Stimulated activated CD8-positive, alpha-beta memory T cell treated with anti-CD3 and anti-CD28 coated beads, Interleukin-15, amount 100 ng/mL, for 4 hours (primary cell): ENCODE results near the gene ZNF80.

Experiments used
- DNase-seq, 2 donors: peaks; one replicate each; pipeline ENCODE4 v3.0.0-alpha.2; 2020; ENCODE audit warnings: low read depth in 2 of 2

Gene ZNF80

DNA sequence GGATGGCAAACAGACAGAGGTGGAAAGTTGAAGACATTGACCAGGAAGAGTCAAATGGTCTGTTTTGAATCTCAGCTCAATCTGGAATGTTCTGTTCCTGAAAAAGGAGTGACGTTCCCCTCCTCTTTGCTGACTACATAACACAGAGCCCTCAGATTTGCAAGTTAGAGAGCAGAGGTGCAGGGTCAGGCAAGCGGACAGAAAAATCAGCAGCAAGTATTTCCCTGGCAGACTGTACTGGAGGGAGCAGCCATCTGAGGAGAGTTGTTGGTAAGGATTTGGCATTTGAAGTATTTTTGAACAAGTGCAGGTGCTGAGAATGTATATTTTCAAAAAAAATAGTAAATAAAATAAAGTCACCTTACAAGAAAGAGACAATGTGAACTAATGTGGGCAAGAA lies 17.6 kb downstream of the ZNF80 start:
- DNase-seq: no peak

DNA sequence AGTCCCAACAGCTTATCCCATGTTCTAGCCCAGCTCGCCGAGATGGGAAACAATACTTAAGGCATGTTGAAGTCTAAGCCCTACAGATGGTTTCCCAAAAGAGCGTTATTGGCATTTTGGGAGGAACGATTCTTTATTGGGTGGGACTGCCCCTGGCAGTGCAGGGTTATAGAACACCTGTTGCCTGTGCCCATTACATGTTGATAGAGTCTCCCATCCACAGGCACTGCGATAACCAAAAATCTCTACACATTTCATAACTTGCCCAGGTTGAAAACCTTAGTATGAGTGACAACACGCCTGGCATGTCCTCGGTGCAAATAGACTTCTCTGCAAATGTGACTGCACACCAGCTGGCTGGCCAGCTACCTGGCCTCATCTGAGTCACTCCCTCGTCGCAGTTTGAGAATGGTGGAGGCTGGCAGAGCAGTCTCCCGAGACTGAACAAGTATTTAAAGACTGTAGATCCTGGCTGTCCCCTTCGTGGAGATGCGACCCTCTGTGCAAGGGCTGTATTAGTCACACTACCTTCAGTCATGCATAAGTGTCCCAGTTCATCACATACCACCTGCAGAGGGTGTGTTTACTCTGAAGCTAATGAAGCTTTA lies 18.7 kb downstream of the ZNF80 start:
- no peak for DNase-seq

DNA sequence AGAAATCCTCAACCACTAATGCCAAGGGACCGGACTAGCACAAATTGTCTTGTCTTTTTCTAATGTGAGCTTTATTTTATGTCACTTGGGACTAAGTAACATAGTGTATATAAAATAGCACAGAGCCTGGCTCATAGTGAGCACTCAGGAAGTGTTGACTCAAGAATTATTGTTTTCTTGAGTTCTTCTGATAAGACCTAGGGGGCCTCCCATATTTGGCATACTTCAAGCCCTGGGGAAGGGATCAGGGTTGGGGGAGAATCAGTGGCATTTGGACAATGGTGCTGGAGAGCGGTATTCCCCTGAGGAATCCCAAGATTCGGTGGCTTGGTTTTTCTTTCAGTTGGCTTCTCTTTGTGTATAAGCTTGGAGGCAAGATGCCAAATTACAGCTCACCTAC lies 19.4 kb downstream of the ZNF80 start:
- no peak for DNase-seq

DNA sequence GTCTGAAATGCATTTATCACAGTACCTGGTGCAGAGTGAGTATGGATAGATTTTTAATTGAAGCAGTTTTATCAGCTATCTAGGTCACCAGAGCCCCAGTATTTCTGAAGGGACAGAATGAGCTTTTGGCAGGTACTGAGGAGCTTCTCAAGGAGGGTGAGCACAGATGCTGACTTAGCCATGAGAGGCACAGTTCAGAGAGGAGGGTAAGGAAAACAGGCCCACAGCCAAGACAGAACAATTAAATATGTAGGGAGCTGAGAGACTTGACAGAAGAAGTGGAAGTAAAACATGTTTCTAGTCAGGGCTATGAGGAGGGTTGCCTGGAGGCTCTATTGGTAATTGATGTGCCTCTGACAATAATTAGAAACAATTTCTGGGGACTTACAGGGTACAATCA lies 20.1 kb downstream of the ZNF80 start:
- DNase-seq: no peak

DNA sequence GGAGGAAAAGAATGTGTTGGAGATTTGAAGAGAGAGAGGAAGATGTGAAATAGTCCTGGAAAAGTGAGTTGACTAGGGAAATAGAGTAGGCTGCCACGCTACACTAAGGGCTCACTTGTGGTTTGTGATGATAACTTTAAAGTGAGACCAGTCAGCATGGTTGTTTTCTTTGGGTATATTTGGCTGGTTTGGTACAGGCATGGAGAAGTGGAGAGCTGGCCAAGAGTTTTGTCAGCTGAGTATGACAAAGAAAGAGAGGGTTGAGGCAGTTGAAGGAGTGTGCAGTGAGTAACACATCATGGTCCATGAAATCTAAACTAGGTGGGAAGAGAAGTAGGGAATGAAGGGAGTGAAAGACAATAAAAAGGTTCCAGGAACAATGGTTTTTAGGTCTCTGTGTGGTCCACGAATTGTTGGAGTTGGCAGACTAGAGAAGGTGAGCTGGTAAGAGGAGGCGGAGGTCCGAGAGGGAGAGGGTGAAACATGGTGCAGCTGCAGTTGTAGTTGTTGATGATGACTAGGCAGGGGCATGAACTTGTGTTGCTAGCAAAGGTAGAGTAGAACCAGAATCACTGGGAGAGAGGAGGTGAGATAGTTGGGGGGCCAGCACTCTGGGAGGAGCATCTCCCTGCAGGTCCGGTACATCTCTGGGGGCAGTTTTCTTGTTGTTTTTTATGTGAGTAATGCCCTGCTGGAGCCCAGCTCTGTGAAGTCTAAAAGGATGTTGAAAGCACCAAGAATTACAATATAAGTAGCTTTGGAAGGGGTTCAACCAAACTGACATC lies 21.0 kb downstream of the ZNF80 start:
- DNase-seq: no peak

DNA sequence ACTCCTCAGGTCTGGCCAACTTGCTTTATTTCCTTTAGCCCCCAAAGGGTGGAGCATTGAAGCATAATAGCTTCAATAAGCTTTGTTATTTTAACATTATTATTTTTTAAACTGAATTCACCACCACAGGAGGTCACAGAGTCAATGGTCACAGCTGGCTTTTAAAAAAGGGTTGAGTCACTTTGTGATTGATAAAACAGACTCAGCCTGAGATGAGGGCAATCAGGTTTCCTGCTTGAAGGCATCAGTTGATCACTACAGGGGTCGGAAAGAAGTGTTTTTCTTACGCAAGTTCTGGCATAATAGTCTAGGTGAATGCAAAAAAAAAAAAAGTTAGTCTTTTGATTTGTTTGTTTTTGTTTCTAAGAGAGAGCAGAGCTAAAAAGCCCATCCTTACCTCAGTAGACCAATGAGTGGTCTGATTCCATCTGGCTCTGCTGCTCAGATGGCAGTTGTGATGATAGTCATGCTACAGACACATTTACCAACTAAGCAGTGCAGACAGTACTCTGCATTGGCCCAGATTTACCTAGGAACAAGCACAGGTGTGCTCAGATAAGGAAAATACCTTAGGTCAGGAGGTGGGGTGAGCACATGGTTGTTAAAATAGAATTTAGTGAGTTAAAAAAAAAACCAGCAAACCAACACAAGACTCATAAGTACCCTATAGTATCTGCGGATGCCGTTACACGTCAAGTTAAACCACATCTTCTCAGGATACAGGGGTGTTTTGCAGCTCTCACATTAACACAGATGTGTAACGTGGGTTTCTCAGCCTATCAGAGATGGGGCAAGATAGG lies 22.6 kb downstream of the ZNF80 start:
- peak in 1 of 2 donors; percentile 29 for DNase-seq

DNA sequence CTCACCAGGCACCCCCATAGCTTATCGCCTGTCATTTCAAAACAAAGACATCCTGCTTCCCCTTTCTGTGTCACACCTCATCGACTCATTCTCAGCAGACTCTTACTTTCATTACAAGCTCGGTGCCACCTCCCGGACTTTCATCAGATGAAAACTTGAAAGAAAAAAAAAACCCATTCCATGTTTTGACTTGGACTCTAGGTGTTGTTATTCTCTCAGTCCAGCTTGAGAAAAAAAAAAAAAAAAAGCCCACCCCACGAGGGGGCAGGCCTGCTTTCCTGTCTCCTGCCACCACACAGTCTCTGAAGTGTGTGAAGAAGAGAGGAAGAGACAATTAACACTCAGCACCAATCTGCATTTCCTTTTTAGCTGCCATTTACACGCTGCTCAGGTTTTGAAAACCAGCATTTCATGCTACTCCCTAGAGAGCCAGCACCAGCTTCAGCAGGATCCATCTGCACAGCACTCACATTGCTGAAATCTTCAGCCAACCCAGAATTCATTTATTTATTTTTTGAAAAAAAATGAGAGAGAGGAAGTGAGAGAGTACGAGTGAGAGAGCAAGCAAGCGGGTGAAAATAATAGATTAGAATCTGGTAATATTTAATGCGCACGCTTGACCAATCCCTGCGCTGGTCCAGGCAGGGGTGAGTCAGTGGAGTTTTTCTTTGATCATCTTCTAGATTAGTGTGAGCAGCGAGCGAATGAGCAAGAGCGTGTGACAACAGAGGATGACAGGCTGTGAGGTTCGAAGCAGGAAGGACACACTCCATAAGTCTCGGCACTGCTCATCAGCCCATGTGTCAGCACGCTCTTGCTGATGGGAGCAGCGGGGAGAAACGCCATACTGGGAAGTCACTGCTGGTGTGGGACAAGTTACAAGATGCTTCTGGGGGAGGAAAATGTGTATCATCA lies 23.5 kb downstream of the ZNF80 start:
- DNase-seq: peak; percentile 53 to 69

DNA sequence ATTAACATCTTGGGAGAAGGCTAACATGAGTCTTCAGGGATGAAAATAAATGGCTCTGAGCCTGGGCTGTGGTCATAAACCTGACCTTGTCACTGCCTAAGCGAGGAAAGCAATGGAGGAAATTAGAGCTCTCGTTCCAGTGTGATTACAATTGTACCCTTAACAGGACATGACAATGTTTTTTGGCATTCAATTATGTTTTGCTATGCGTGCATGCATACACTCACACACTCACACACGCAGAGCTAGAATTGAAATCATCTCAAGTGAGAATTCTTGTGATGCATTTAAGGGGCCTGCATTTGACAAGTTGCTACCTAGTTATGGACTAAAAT lies 24.1 kb downstream of the ZNF80 start:
- no peak for DNase-seq

DNA sequence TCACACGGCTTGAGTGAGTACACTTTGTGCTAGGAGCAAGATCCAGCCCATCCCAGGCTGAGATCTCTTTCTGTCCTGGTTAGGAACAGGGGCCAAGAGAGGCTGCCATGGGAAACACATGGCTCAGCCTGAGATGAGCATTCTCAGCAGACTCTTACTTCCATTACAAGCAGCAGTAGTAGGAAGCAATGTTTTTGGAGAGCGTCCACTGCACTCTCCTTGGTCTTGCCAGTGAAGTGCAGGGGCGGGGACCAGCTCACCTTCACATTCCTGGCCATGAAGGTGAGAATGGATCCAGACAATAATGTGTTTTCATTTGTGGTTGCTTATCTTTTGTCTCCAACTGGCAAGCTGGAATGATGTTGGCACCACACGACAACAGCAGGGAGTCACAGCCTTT lies 24.7 kb downstream of the ZNF80 start:
- no peak for DNase-seq

DNA sequence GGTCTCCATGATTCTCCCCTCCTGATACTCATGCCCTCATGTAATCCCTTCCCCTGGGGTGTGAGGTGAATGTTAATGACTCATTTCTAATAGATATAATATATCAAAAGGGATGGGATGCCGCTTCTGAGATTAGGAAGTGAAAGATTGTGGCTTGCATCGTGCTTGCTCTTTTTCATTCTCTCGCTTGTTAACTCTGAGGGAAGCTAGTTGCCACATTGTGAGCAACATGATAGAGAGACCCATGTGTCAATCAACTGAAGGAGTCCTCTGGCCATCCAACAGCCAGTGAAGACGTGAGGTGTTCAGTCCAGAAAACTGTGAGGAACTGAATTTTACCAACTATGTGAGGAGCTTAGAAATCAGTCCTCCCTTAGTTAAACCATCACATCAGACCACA lies 29.6 kb downstream of the ZNF80 start:
- DNase-seq: no peak

DNA sequence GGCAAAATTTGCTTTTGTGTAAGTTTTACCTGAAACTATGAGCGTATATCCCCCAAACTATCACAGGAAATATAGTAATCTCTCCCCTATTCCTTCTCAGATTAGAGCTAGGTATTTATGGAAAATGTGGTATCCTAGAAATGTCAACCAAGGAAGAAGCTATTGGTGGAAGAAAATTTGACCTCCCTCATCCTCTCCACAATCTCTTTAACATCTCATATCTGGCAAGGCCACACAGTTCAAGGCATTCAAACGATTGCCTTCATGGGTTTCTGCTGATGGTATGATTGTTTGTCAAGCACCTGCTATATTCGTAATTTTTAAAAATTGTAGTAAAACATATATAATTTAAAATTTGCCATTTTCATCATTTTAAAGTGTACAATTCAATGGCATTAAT lies 31.0 kb downstream of the ZNF80 start:
- no peak for DNase-seq

DNA sequence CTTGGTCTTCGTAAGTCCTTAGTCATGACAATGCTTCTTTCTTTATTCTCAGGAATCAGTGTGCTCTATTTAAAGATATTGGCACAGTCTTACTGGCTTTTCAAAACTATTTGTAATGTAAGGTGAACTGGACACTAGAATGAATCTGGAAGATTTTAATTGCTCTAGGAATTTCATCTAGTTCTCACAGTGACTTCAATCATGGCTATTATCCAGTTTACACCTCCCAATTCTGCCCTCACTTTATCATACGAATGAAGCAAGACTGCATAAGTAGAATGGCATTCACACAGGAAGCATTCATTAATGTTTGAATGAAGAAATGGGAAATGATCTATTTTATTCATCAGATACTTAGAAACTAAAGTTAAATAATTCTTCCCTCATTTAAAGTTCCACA lies 31.8 kb downstream of the ZNF80 start:
- DNase-seq: no peak

DNA sequence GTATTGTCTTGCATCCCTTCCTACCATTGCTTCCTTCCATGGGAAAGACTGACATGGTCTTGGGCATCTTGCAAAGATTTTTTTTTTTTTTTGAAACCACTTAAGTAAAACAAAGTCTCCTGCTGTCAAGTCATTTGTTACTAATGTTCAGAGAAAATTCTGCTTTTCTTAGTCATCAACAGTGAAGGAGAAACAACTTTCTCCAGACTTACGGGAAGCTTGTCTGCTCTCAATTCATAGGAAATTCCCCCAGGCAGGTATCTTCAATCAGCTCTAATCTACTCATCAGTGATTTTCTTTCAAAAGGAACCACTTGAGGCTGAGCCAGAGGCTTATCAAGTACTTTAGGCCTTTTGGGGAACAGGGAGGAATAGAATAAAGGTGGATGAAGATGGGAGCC lies 42.6 kb downstream of the ZNF80 start:
- DNase-seq: no peak

DNA sequence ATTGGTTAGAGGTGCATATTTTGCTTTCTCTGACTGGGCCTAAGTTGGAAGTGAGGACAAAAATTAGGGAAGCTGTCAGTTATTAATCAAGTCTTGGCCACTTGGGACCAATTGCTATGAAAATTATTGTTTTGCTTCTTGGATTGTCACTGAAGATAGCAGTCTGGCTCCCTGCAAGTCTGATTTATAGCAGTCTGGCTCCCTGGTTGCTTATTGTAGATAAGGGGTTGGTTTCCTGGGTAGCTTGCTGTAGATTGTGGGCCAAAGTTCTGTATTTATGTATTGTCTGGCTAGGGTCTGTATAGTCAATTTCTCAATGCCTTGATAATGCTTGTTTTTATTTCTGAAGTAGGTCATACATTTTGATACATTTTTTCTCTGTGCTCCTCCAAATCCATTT lies 45.2 kb downstream of the ZNF80 start:
- no peak for DNase-seq

DNA sequence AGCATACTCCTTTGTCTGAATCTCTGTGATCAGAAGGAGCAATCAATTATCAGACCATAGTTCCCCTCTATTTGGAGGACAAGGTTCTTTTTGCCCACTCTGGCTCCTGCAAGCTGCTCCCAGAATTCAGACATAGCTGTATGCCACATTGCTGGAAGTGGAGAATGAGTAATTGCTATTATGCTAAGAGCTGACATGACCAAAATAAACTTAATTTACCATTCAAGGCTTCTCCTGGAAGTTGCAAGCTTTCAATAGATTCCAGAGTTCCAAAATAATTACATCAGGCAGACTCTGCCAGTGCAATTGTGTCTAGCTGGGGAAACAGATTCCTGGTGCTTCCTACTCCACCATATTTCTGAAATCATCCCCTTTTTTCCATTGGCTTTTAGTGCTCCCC lies 50.9 kb downstream of the ZNF80 start:
- no peak for DNase-seq
